ENCODE data around the gene CCDC177. TPM values are rescaled to one million over a fixed set of nuclear protein-coding genes. Genes with fewer than 3 reads are reported as not detected.

The CCDC177 gene
- polyA plus RNA-seq, 2 of the 4 experiments (the other 2 are of a cell fraction) = not detected

- H3K4me2 ChIP-seq = no peak overlapping the region
- H3K27ac ChIP-seq = no peak overlapping the region
- DNase-seq (ENCODE audit: low read depth in 1 of 2, low spot score in 1 of 2) (no peak), ATAC-seq (no peak), FAIRE-seq (peak; percentile 54)
- H3K4me1 ChIP-seq = no peaks in the 10 kb centered on the region
- TF ChIP-seq POLR2A (IDR thresholded peaks at IDR 0.05; ENCODE audit: low read length) (no peak), RNF2 (IDR thresholded peaks at IDR 0.05; ENCODE audit: borderline replicate concordance, low read depth) (no peak), NR3C1 (IDR thresholded peaks at IDR 0.05) (no peak), MAZ (IDR thresholded peaks at IDR 0.05; ENCODE audit: borderline replicate concordance, low read depth, low read length) (no peak), SREBF2 (IDR thresholded peaks at IDR 0.05) (no peak), RAD21 (conservative IDR thresholded peaks at IDR 0.05 in 1 of 2, IDR thresholded peaks at IDR 0.05 in 1 of 2) (no peak), ZSCAN20 (CRISPR knock-in tag; IDR thresholded peaks at IDR 0.05) (no peak), HOXA7 (CRISPR knock-in tag; IDR thresholded peaks at IDR 0.05) (no peak), CEBPB (IDR thresholded peaks at IDR 0.05) (no peak), FOSB (CRISPR knock-in tag; IDR thresholded peaks at IDR 0.05) (no peak), ZNF302 (CRISPR knock-in tag; IDR thresholded peaks at IDR 0.05) (no peak), EP300 (IDR thresholded peaks at IDR 0.05) (no peak), PHF8 (IDR thresholded peaks at IDR 0.05; ENCODE audit: borderline replicate concordance, low read depth) (no peak), NFE2L2 (conservative IDR thresholded peaks at IDR 0.05; ENCODE audit: low read length) (no peak), SMC3 (IDR thresholded peaks at IDR 0.05) (no peak), MYC (IDR thresholded peaks at IDR 0.05; ENCODE audit: borderline replicate concordance, low read length) (no peak), REST (IDR thresholded peaks at IDR 0.05) (no peak)
- TF ChIP-seq, protein P1, sequence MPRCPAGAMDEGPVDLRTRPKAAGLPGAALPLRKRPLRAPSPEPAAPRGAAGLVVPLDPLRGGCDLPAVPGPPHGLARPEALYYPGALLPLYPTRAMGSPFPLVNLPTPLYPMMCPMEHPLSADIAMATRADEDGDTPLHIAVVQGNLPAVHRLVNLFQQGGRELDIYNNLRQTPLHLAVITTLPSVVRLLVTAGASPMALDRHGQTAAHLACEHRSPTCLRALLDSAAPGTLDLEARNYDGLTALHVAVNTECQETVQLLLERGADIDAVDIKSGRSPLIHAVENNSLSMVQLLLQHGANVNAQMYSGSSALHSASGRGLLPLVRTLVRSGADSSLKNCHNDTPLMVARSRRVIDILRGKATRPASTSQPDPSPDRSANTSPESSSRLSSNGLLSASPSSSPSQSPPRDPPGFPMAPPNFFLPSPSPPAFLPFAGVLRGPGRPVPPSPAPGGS (IDR thresholded peaks at IDR 0.05) = no peak
- H3K4me3 ChIP-seq = no peak overlapping the region
- H3K9me3 ChIP-seq = no peaks in the 10 kb centered on the region
- ChIA-PET POLR2A (no interaction called here), CTCF (interaction anchor here (1.0 to 11.5 kb wide), 6 partner anchors 11 to 780 kb away, joined by 3 to 169 read pairs (median 11); partner anchors contain the start of gene CCDC177)
Measured at GRCh38 chr14:69536971-69537370, 37.7 kb downstream of the CCDC177 start.

DNA sequence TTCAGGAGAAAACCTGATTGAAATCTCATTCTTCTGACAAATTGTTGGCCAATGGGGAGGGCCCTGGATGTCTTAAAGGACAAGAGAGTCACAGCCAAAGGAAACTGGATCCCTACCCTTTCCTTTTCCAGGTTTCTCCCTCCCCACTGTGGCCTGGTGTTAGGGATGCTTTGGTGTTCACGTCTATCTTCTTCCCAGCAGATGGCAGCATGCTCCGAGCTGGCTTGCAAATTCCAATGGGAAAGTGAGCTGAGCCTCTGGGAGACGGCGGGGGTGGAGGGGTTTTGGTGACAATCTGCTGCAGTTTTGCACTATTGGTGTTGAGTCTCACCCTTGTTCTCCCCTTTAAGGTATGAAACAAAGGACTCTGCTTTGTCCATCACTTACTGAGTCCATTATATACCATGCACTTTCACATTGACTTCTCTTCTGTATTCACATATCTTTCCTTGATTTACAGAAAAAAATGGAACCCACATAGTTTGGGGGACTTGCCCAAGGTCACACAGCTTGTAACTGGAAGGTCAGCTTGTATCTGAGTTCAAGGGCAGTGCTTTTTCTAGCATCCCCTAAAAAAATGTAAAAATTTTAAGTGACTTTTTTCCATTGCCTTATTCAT lies 39.3 kb downstream of the CCDC177 start:
- H3K9me3 ChIP-seq = no peaks in the 10 kb centered on the region
- H3K4me3 ChIP-seq = no peak overlapping the region
- H3K4me1 ChIP-seq = no peaks in the 10 kb centered on the region
- ChIA-PET POLR2A (interaction anchor here (0.6 kb wide), 1 partner anchor 39 kb away, joined by 3 read pairs; the partner anchor contains the start of gene CCDC177), CTCF (interaction anchor here (0.6 to 11.5 kb wide), 26 partner anchors 9 to 606 kb away, joined by 3 to 169 read pairs (median 5); partner anchors contain the start of gene CCDC177)
- no peak overlapping the region for H3K4me2 ChIP-seq
- peak; percentile 58 to 83 for DNase-seq (ENCODE audit: low read depth in 1 of 2, low spot score in 1 of 2)
- no peak overlapping the region for H3K27ac ChIP-seq
- TF ChIP-seq, protein P2, sequence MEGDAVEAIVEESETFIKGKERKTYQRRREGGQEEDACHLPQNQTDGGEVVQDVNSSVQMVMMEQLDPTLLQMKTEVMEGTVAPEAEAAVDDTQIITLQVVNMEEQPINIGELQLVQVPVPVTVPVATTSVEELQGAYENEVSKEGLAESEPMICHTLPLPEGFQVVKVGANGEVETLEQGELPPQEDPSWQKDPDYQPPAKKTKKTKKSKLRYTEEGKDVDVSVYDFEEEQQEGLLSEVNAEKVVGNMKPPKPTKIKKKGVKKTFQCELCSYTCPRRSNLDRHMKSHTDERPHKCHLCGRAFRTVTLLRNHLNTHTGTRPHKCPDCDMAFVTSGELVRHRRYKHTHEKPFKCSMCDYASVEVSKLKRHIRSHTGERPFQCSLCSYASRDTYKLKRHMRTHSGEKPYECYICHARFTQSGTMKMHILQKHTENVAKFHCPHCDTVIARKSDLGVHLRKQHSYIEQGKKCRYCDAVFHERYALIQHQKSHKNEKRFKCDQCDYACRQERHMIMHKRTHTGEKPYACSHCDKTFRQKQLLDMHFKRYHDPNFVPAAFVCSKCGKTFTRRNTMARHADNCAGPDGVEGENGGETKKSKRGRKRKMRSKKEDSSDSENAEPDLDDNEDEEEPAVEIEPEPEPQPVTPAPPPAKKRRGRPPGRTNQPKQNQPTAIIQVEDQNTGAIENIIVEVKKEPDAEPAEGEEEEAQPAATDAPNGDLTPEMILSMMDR (IDR thresholded peaks at IDR 0.05) = peak; percentile 80
- no peak for TF ChIP-seq HOXB13 (CRISPR knock-in tag; IDR thresholded peaks at IDR 0.05; ENCODE audit: low read depth)
- TF ChIP-seq GATA3 (IDR thresholded peaks at IDR 0.05; ENCODE audit: borderline replicate concordance) = no peak
- TF ChIP-seq JUN (IDR thresholded peaks at IDR 0.05) = no peak
- TF ChIP-seq RARB (CRISPR knock-in tag; IDR thresholded peaks at IDR 0.05) = no peak
- TF ChIP-seq KDM5A (IDR thresholded peaks at IDR 0.05) = no peak
- TF ChIP-seq ZFP36 (IDR thresholded peaks at IDR 0.05; ENCODE audit: borderline replicate concordance, partially characterized antibody) = no peak
- TF ChIP-seq NFE2L2 (conservative IDR thresholded peaks at IDR 0.05; ENCODE audit: low read length) = no peak
- no peak for TF ChIP-seq CHD4 (IDR thresholded peaks at IDR 0.05; ENCODE audit: borderline replicate concordance)
- TF ChIP-seq KDM1A (IDR thresholded peaks at IDR 0.05; ENCODE audit: low read depth) = no peak
- peak; percentile 73 for TF ChIP-seq SMC3 (IDR thresholded peaks at IDR 0.05)
- peak; percentile 70 to 76 for TF ChIP-seq RAD21 (conservative IDR thresholded peaks at IDR 0.05 in 1 of 2, IDR thresholded peaks at IDR 0.05 in 1 of 2)
- TF ChIP-seq HMGXB4 (CRISPR knock-in tag; IDR thresholded peaks at IDR 0.05; ENCODE audit: borderline replicate concordance) = no peak
- no peak for TF ChIP-seq CEBPB (IDR thresholded peaks at IDR 0.05)
- ATAC-seq = peak; percentile 91 to 94
- FAIRE-seq = peak; percentile 68
- WGBS (ENCODE audit: missing lambda C conversion rate) = 2% methylated on average over 4 of the region's 4 CpGs
